ENCODE measurements around the gene SYF2.
"Not testable (repeated sequence)": the region's sequence is repeated elsewhere in the genome, so short reads cannot be mapped to it uniquely, and the experiment has no call there.

Gene SYF2

DNA sequence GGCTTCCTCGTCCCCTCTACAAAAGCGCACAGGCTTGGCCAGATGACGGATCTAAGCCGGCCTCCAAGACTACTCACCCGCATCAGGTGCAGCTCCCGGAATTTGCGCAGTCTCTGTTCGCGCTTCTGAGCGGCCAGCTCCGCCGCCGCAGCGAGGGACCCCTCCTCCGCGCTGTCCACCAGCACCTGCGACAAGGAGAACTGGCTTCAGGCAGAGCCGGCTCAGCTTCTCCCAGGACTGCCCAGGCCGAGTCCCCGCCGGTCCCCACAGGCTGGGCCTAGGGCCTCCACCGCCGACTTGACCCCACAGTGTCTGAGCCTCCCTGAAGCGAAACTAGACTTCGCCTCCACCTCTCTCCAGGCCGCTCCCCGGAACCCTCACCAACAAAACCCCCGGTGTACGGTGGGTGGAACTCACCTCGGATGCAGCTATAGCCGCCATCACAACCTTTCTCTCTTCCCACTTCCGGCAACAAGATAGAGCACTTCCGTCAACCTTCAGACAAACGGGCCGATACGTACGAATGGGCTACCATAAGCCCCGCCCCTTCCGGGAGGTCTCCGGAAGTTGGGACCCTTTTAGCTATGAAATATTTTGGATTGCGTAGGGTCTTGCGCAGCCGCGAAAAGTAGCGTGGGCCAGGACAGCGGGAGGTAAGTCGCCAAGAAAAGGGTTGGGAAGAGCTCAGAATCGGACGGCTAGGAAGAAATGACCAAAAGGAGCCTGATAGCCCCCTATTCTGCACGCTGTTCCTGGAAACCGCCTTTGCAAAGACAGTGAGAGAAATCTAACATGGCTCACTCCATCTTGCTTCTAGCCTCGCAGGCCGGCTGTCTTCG, at the start of gene SYF2:
SYF2 (minus strand) TSS at position 476 of the 839 bp plus-strand sequence; CDS start at position 441, 35 bp downstream.
- DNase-seq (ENCODE audit: low spot score): peak; percentile 95

DNA sequence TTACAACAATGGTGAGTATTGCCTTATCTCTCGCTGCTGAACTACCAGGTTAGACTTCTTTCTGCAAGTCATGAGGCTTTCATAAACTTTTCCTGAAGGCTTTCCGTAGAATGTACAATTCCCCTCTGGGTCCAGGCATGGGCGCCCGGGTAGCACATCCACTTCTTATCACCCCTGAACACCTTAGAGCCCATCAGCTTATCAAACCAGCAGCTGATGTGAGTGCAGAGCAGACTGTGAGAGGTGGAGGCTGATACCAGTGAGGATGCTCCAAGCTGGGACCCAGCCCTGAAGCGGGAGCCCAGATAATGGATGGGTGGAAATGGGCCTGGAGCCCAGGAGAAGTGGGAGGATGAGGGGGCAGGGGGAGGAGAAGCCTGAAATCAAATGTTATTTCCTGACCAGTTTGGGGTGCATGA, 47.4 kb upstream of the SYF2 start:
- not testable (repeated sequence) for DNase-seq (ENCODE audit: low spot score)

DNA sequence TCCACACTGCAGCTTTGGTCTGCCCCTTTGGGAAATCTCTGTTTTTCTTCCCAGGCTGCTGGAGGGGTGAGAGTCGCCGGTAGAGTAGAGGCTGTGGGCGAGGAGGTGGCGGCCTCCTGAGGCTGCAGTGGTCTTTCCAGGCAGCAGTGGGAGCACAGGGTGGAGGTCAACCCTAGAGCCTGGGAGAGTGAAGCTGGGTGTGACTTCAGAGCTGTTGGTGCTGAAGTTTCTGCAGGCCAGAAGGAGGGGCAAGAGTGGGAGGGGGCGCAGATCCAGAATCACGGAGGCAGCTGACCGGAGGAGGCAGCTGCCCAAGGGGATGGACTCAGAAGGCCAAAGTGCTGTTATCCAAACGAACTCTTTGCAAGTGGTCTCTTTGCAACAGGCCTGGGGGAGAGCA, 46.5 kb upstream of the SYF2 start:
- DNase-seq (ENCODE audit: low spot score): not testable (repeated sequence)

DNA sequence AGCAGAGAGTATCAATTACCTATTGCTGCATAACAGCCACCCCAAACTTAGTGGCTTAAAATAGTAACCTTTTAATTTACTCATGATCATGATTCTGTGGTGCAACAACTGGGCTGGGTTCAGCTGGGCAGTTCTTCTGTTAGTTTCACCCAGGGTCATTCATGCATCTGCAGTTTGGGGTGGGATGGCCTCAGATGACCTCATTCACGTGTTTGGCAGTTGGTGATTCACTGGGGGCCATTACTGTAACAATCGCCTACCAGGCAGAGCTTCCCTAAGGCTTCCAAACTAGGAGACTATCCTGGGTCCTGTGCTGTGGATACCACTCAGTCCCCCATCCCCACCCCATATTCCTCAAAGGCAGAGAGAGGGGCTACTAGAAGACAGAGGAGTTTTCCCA, 46.1 kb upstream of the SYF2 start:
- not testable (repeated sequence) for DNase-seq (ENCODE audit: low spot score)

DNA sequence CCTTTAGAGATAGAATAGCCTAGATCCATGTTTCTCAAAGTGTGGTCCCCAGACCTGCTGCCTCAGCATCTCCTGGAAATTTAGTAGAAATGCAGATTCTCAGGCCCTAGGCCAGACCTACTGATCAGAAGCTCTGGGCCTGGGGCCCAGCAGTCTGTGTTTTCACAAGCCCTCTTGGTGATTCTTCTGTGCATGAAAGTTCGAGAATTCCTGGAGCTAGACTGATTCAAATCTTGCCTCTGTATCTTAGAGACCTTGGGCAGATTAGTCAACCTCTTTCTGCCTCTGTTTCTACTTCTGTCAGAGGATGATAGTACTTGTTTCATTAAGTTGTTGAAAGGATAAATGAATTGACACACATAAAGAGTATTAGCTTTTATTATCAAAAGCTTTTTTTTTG, 45.0 kb upstream of the SYF2 start:
- not testable (repeated sequence) for DNase-seq (ENCODE audit: low spot score)

DNA sequence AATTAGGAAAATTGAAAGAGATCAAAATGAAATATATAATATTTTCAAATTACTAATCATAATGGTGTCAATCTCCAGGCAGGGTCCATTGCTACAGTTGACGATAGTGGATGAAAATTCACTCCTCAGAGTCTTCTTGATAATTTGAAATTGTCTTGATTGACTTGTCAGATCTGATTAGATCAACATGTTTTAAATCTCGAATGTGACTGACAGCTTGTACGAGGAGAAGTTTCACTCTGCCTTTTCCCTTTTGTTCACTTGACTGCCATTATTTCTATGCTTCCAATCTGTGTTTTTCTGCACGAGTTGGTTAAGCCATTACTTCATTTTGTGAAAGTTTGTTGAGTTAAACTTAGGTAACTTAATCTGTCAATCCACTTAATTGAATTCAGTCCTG, 43.3 kb upstream of the SYF2 start:
- DNase-seq (ENCODE audit: low spot score): not testable (repeated sequence)

DNA sequence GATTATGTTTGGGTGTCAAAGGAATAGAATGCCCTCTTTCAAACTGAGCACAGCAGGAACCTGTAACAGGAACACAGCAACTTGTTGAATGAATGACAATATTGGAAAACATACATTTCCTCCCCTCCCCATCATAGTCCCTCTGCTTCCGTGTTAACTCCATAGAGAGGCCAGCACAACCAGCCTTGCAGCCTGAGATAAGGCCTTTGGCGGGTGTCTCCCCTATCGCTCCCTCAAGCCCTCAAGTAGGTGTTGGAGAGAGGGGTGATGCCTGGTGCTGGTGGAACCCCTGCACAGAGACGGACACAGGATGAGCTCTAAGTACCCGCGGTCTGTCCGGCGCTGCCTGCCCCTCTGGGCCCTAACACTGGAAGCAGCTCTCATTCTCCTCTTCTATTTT, 39.9 kb upstream of the SYF2 start, which contains the start of gene RHD:
RHD (plus strand) TSS at position 272 of the 400 bp plus-strand sequence; CDS start at position 311, 39 bp downstream.
- DNase-seq (ENCODE audit: low spot score): not testable (repeated sequence)

DNA sequence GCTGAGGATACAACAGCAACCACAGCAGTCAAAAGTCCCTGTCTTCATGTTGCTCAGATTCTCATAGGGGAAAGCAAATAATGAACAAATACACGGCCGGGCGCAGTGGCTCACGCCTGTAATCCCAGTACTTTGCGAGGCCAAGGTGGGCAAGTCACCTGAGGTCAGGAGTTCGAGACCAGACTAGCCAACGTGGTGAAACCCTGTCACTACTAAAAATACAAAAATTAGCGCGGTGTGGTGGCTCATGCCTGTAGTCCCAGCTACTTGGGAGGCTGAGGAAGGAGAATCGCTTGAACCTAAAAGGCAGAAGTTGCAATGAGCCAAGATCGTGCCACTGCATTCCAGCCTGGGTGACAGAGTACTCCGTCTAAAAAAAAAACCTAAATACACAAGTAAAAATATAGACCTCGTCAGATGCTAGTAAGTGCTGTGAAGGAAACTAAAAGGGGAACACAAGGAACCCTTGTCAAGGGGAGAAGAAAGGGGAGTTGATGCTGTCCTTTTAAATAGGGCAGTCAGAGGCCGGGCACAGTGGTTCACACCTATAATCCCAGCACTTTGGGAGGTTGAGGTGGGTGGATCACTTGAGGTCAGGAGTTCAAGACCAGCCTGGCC, 36.0 kb upstream of the SYF2 start:
- not testable (repeated sequence) for DNase-seq (ENCODE audit: low spot score)

DNA sequence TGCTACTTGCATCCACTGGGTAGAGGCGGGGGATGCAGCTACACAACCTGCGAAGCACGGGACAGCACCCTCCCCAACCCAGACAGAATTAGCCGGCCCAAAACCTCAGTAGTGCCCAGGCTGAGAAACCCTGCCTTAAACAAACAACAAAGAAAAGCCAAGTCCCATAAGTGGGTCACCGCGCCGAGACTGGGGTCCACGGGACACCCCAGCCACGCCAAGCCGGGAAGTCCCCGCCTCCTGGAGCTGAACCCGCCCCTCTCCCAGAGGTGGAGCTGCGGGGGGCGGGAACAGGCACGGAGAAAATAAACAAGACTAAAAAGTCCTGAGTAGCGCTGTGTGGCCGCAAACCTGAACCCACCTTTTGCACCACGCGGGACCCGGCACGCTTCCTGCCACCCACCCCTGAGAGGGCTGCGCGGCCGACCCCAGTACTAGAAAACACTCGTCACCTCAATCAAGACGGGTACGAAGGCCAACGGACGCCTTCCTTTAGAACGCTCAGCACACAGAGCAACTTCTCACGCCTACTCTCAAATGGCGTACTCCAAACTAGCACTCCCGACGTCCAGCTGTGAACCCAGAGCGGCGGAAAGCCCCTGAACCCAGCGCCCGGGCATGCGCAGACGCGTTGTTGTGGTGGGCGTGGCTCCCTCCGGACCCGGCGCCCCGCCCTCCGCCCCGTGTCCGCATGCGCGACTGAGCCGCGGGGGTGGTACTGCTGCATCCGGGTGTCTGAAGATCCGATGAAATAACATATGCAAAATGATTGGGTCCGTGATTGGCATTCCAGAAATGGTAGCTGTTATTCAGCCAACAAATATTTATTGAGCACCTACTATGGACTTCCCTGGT, 35.2 kb upstream of the SYF2 start:
- DNase-seq (ENCODE audit: low spot score): not testable (repeated sequence)

DNA sequence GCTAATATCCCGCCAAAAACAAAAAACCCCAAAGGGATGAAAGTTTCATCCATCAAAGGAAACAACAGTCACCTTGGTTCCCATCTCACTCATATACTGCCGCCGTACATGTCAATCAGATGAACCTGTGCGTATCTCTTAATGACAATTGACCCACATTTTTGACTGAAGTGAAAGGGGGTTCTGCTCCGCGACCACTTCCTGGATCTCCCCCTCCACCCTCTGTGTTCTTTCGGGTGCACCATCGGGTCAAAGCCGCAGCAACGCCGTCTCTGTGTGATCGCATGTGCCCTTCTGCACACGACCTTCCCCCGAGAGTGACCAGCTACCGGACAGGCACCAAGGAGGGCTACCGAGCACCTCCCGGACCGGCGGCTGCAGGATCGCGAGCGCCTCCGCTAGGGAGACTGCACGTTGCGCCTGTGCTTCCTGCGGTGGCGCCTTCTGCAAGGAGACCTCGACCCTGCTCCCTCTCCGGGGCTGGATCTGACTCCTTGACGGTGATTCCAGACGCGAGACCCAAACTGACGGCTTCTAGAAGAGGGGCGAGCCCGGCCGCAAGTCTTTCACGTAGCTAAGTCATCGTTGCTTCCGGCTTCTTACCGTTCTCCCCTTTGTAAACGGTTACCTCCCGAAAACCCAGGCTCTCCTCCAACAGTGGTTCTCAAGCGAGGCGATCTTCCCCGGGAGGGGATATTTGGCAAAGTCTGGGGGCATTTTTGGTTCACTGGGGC, 34.4 kb upstream of the SYF2 start:
- not testable (repeated sequence) for DNase-seq (ENCODE audit: low spot score)

DNA sequence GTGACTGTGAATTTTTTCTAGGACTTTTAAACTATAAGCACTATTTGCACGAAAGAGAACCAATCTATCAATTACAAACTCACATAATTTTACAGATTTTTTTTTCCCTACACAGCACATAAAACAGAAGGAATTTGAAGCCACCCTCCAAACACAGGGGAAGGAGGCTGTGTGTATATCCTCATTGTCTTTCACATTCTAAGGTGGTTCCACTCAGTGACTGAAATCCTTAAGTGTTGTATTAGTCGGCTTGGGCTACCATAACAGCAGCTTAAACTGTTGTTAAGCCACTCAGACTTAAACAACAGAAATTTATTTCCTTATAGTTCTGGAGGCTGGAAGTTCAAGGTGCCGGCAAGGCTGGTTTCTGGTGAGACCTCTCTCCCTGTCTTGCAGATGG, 28.0 kb upstream of the SYF2 start:
- DNase-seq (ENCODE audit: low spot score): not testable (repeated sequence)

DNA sequence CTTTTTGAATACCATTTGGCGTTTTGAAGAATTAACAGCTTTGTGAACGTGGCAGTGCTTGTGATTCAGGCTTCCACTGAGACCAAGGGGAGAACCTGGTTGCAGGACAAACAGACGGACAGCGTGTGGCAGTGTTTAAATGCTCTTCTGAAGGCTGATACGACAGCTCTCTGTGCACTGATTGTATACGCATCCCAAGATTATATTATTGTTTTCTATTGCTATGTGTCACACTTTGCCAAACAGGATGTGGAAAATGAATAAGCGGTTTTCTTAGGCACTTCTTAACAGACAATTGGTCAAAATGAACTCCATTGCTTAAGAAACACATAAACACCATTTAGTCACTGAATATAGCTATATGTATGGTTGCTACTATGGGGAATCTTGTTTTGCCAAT, 27.5 kb upstream of the SYF2 start:
- DNase-seq (ENCODE audit: low spot score): not testable (repeated sequence)

DNA sequence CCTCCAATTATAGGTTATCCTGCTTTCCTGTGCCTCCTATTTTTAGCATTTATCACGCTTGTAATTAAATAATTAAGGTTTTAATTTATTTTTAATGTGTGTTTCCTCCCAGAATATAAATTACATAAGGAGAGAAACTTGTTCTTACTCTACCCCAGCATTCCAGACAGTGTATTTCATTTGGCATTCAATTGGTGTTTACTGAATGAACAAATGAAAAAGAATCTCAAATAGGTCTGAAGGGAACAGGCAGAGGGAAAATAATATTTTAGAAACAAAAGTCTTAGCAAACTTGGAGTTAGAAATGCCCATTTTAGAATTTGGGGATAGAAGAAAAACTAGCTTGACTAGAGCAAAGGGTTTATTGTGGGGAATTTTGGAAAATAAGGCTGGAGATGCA, 24.9 kb upstream of the SYF2 start:
- no peak for DNase-seq (ENCODE audit: low spot score)

DNA sequence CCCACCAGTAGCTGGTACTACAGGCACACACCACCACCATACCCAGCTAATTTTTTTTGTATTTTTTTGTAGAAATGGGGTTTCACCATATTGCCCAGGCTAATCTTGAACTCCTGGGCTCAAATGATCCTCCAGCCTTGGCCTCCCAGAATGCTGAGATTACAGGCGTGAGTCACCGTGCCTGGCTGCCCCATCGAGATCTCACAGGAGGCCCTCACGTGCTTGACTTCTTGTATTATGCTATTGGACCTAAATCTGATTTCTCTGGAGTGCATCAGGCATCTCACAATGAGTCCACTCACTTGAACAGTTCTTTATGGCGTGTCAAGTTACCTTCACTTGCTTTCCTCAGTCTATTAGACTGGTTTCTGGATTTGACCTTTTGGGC, 24.3 kb upstream of the SYF2 start:
- DNase-seq (ENCODE audit: low spot score): no peak

DNA sequence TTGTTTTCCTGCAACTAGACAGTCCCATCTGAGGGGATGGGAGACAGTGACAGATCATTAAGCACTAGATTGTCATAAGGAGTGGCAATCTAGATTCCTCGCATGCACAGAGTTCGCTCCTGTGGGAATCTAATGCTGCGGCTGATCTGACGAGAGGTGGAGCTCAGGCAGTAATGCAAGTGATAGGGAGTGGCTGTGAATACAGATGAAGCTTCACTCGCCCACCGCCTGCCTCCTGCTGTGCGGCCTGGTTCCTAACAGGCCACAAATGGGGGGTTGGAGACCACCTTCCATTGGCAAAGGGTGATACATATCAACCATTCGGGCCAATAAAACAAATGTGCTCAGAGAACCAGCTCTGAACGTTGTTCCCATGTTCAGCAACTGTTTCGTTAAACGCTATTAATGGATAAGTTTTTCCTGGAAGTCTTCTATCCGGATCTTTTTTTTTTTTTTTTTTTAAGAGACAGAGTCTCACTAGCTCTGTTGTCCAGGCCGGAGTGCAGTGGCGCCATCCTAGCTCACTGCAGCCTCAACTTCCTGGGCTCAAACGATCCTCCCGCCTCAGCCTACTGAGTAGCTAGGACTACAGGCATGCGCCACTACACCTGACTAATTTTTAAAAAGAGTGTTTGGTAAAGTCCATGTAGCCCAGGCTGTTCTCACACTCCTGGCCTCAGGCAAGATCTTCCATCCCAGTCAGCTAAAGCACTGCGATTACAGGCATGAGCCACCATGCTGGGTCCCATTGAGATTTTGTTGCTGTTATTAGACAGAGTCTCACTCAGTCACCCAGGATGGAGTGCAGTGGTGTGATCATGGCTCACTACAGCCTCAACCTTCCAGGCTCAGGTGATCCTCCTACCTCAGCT, 23.6 kb upstream of the SYF2 start:
- no peak for DNase-seq (ENCODE audit: low spot score)

DNA sequence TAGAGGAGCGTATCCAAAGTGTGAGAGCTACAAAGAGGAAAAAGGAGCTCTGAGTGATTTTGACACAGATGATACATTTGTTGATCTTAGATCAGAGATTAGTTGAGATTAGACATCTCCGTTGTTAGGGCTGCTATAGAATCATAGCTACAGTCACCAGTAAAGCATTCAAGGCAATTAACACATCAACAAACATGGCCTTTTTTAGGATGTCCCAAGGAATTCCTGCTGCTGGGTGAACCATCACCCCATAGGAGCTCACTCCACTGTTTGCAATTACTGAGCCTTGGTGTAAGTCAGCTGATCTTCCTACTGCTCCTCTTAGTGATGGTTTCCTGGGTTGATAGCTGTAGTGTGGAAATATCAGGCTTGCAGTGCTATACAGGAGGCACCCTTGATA, 21.6 kb upstream of the SYF2 start:
- no peak for DNase-seq (ENCODE audit: low spot score)

DNA sequence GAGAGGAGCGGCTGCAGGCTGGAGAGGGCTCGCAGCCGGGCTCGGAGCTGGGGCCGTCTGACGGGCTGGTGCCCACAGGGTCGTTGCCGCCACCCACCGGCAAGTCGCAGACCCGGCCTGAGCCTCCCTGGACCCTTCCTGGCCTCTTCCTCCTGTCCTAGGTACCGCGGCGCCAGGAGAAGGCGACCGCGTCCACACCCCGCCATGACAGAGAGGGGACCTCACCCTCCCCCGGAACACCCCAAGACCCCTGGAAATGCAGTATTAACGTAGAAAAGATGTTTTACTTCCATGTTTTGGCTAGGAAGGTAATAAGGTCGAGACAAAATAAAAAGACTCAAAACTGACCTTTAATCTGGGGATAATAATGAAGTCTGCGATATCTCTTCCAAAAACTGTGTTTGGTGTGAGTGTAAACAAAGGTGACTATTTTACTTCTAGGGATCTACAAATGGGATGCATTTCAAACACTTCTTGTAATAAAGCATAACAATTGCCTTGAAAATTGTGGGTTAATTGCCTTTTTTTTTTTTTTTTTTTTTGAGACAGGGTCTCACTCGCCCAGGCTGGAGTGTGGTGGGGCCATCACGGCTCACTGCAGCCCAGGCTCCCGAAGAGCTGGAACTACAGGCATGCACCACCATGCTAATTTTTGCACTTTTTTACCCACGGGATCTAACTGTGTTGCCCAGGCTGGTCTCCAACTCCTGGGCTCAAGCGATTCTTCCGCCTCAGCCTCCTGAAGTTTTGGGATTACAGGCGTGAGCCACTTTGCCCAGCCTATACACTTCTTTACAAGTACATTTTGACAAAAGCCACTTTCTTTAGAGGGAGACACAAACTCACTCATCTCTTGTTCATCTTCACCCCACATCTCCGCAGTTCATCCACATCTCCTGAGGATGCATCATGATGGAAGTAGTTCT, 15.8 kb upstream of the SYF2 start:
- DNase-seq (ENCODE audit: low spot score): no peak

DNA sequence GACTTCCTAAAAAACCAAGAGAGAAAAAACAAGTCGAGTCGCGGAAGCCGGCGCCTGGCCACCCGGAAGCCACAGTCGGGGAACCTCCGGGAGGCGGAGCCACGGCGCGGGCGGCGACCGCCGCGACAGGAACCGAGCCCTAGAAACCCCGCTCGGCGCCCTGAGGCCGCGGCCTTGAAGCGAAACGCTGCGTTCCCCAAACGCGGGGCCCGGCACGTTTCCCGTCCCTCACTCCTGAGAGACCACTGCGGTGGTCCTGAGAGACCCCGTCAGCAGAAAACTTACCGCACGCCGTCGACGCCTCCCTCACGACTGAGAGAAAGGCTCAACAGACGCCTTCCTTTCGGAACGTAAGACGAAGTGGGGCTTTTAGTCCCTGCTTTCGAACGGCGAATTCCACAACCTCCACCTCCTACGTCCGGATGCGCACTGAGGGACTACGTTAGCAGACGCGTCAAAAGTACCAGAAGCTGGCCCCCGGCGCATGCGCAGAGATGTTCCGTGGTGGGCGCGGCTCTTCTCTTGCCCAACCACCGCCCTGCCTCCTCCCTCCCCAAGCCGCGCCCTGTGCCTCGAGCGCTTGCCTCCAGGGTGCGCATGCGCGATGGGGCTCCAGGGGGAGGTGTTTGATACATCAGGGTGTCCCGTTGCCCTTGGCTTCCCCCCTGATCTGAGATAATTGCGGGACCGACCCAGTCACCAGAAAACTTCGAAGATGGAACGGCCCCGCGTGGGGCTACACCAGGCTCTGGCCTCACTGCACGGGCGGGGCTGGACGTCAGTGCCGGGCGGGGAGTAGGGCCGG, 14.9 kb upstream of the SYF2 start, which contains the start of gene RSRP1:
RSRP1 (minus strand) TSS at position 431 of the 805 bp plus-strand sequence. CDS start 491 bp downstream, outside the sequence.
- peak; percentile 99 for DNase-seq (ENCODE audit: low spot score)
